Endothelial cell (in vitro differentiated cells): ENCODE data around the gene HINT1. TPM values are rescaled to one million over a fixed set of nuclear protein-coding genes. Genes with fewer than 3 reads are reported as not detected.

Source experiments
- DNase-seq: peaks from one replicate; pipeline ENCODE4 v3.0.0; 2021; ENCODE audit warnings: low spot score
- H3K27ac Mint-ChIP-seq: one replicate; pipeline ENCODE4 v1.8.0; 2021; ENCODE audit warnings: mixed read lengths, inconsistent platforms; ENCODE audit not compliant: unreplicated experiment
- H3K27me3 Mint-ChIP-seq: one replicate; pipeline ENCODE4 v1.8.0; 2021; ENCODE audit warnings: mild to moderate bottlenecking, moderate library complexity, mixed read lengths, inconsistent platforms; ENCODE audit not compliant: unreplicated experiment
- H3K36me3 Mint-ChIP-seq: one replicate; pipeline ENCODE4 v1.8.0; 2021; ENCODE audit warnings: mild to moderate bottlenecking, low read depth, mixed read lengths, inconsistent platforms; ENCODE audit not compliant: unreplicated experiment
- H3K4me1 Mint-ChIP-seq: one replicate; pipeline ENCODE4 v1.8.0; 2021; ENCODE audit warnings: mild to moderate bottlenecking, mixed read lengths, inconsistent platforms; ENCODE audit not compliant: unreplicated experiment
- H3K4me3 Mint-ChIP-seq: one replicate; pipeline ENCODE4 v1.8.0; 2021; ENCODE audit warnings: mild to moderate bottlenecking, mixed read lengths, inconsistent platforms; ENCODE audit not compliant: unreplicated experiment
- H3K9me3 Mint-ChIP-seq: one replicate; pipeline ENCODE4 v1.8.0; 2021; ENCODE audit warnings: mixed read lengths, inconsistent platforms; ENCODE audit not compliant: unreplicated experiment
- CTCF ChIP-seq: fragments of 200-600 bp; sonication (generic); IDR thresholded peaks from one replicate; pipeline ENCODE4 v1.5.0; 2021; ENCODE audit warnings: antibody characterized with exemption; ENCODE audit not compliant: unreplicated experiment
- total RNA-seq: library from RNA; stranded (reverse); fragmentation: NEBNext Ultra II Directional; extraction: Animal tissue kit (Norgen Biotek cat#: 25700); gene quantifications from one replicate; pipeline ENCODE4 v1.2.1, GENCODE V29; 2021; ENCODE audit not compliant: unreplicated experiment

The HINT1 gene
- total RNA-seq, 1 donor from 2014 or later: 216 TPM

GRCh38 chr5:131164191-131165118 is 601 bp downstream of the HINT1 start:
- peak overlapping the region; percentile 99 for H3K4me3 Mint-ChIP-seq
- no peaks in the 10 kb centered on the region for H3K9me3 Mint-ChIP-seq
- peak; percentile 63 for DNase-seq
- TF ChIP-seq CTCF: no peak
- H3K4me1 Mint-ChIP-seq: peaks cover 18% of the 10 kb centered on the region
- H3K27me3 Mint-ChIP-seq: peaks cover 4% of the 10 kb centered on the region
- H3K27ac Mint-ChIP-seq: peak overlapping the region; percentile 98
- peaks cover 15% of the 10 kb centered on the region for H3K36me3 Mint-ChIP-seq

- TF ChIP-seq CTCF: no peak
- Mint-ChIP-seq H3K4me1 (peaks cover 16% of the 10 kb centered on the region), H3K9me3 (no peaks in the 10 kb centered on the region), H3K27me3 (peaks cover 4% of the 10 kb centered on the region), H3K27ac (peak overlapping the region; percentile 98), H3K4me3 (peak overlapping the region; percentile 99), H3K36me3 (peaks cover 19% of the 10 kb centered on the region)
- DNase-seq: no peak
Measured at GRCh38 chr5:131163276-131164119, 1.6 kb downstream of the HINT1 start.

DNA sequence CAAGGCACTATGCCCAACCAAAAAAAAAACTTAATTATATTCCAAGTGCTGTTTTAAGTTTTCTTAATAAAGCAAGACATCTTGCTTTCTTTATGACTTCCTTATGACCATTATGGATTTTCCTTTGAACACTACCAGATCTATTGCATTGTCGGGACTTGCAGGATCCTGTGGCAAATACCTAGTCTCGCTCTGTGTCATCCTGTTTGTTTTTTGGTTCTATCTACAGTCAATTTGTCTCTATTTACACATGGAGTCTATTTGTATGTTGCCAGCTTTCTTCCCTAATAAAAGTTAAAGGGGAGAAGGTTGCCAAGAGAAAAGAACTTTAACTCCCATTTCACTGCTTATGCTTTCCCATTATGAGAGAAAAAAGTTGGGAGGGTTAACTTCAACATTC is 4.9 kb downstream of the HINT1 start:
- no peak for TF ChIP-seq CTCF
- peaks cover 4% of the 10 kb centered on the region for H3K27me3 Mint-ChIP-seq
- no peak overlapping the region for H3K4me3 Mint-ChIP-seq
- no peak for DNase-seq
- peaks cover 17% of the 10 kb centered on the region for H3K36me3 Mint-ChIP-seq
- no peak overlapping the region for H3K27ac Mint-ChIP-seq
- H3K9me3 Mint-ChIP-seq: no peaks in the 10 kb centered on the region
- H3K4me1 Mint-ChIP-seq: peaks cover 10% of the 10 kb centered on the region

DNA sequence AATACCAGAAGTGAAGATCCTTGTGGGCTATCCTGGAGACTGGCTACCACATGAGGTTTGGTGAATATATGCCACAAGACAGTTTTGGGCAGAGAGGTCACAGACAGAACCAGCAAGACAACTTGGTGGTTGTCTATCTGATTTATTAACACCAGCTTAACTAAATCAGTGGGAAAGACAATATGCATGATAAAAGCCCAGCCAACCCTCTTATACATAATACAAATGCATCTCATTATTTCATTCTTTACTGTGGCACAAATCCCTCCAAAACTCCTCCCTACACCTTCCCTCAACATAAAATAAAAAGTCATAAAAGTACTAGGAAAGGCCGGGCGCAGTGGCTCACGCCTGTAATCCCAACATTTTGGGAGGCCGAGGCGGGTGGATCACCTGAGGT is 8.1 kb downstream of the HINT1 start:
- Mint-ChIP-seq H3K4me3 (no peak overlapping the region), H3K36me3 (peaks cover 9% of the 10 kb centered on the region), H3K4me1 (no peaks in the 10 kb centered on the region), H3K27ac (no peak overlapping the region), H3K27me3 (peaks cover 3% of the 10 kb centered on the region), H3K9me3 (no peaks in the 10 kb centered on the region)
- TF ChIP-seq CTCF: no peak
- DNase-seq: no peak
